Endothelial cell of umbilical vein (primary cell): ENCODE measurements around the gene GATA1.

ENCODE experiments used
- CTCF ChIP-seq, 2 donors: IDR thresholded peaks; 1 replicate in 1 of 2; 2 replicates in 1 of 2; pipeline ENCODE4 v1.5.1; 2011; ENCODE audit warnings: low read length in 2 of 2, mild to moderate bottlenecking in 2 of 2, moderate library complexity in 2 of 2, control low read depth in 1 of 2, inconsistent platforms in 1 of 2, low read depth in 1 of 2; ENCODE audit not compliant: insufficient read depth in 1 of 2; ENCODE audit errors: extremely low read depth in 1 of 2
- EZH2 ChIP-seq: IDR thresholded peaks from 2 replicates; pipeline ENCODE4 v1.6.1; 2012; ENCODE audit warnings: borderline replicate concordance, low read depth, mild to moderate bottlenecking, moderate library complexity, low read length, inconsistent platforms; ENCODE audit not compliant: severe bottlenecking
- FOS ChIP-seq: IDR thresholded peaks from 2 replicates; pipeline ENCODE4 v1.6.1; 2011; ENCODE audit warnings: mild to moderate bottlenecking, low read length, moderate library complexity, borderline replicate concordance; ENCODE audit not compliant: insufficient read depth
- JUN ChIP-seq: IDR thresholded peaks from 2 replicates; pipeline ENCODE4 v1.6.1; 2011; ENCODE audit warnings: borderline replicate concordance, low read depth; ENCODE audit not compliant: insufficient read length, insufficient read depth
- MYC ChIP-seq: IDR thresholded peaks from one replicate; pipeline ENCODE4 v1.6.1; 2011; ENCODE audit warnings: mild to moderate bottlenecking, low read depth, low read length
- POLR2A ChIP-seq: IDR thresholded peaks from 2 replicates; pipeline ENCODE4 v1.6.1; 2012; ENCODE audit warnings: low read depth, mild to moderate bottlenecking, control low read depth, low read length
- POLR2AphosphoS5 ChIP-seq: IDR thresholded peaks from 2 replicates; pipeline ENCODE4 v1.6.1; 2012; ENCODE audit warnings: low read depth, mild to moderate bottlenecking, control low read depth, low read length, moderate library complexity; ENCODE audit not compliant: insufficient read depth
- TF ChIP-seq, protein P1 (sequence below): IDR thresholded peaks from 2 replicates; pipeline ENCODE4 v1.6.1; 2011; ENCODE audit not compliant: insufficient read depth, insufficient read length

- TF ChIP-seq CTCF (IDR thresholded peaks at IDR 0.05; ENCODE audit: extremely low read depth in 1 of 2, insufficient read depth in 1 of 2, low read depth in 1 of 2, low read length in 2 of 2) = no peak
- no peak for TF ChIP-seq POLR2A
- TF ChIP-seq, protein P1, sequence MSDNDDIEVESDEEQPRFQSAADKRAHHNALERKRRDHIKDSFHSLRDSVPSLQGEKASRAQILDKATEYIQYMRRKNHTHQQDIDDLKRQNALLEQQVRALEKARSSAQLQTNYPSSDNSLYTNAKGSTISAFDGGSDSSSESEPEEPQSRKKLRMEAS = no peak
- TF ChIP-seq EZH2 = no peak
- TF ChIP-seq JUN = no peak
- no peak for TF ChIP-seq POLR2AphosphoS5
- TF ChIP-seq FOS = no peak
- TF ChIP-seq MYC = no peak
These were observed 42.8 kb downstream of the GATA1 start for GRCh38 chrX:48829016-48829735.
